DOHH2 (cell line): Measurements from ENCODE around the gene STPG4.

ENCODE experiments used
- H3F3A ChIP-seq: fragments of 200-600 bp; sonication (generic), shearing (Covaris generic); 2 replicates; pipeline ENCODE4 v1.6.0; 2016; ENCODE audit warnings: antibody characterized with exemption, mild to moderate bottlenecking; ENCODE audit not compliant: control insufficient read depth, insufficient read depth
- H3K27ac ChIP-seq: fragments of 200-600 bp; sonication (generic); 2 replicates; pipeline ENCODE4 v1.5.1; 2014; ENCODE audit warnings: low read depth, mild to moderate bottlenecking, low read length, moderate library complexity
- H3K27me3 ChIP-seq: fragments of 200-600 bp; sonication (generic); 2 replicates; pipeline ENCODE4 v1.6.1; 2014; ENCODE audit warnings: mild to moderate bottlenecking, low read length, mixed read lengths; ENCODE audit not compliant: control insufficient read depth
- H3K36me3 ChIP-seq: fragments of 200-600 bp; sonication (generic); 2 replicates; pipeline ENCODE4 v1.6.1; 2014; ENCODE audit warnings: mild to moderate bottlenecking, low read length, moderate library complexity, mixed read lengths; ENCODE audit not compliant: control insufficient read depth
- H3K4me1 ChIP-seq: fragments of 200-600 bp; sonication (generic); 2 replicates; pipeline ENCODE4 v1.6.1; 2014; ENCODE audit warnings: mild to moderate bottlenecking, low read length, mixed read lengths; ENCODE audit not compliant: control insufficient read depth
- H3K4me2 ChIP-seq: fragments of 200-600 bp; sonication (generic); 2 replicates; pipeline ENCODE4 v1.6.0; 2014; ENCODE audit warnings: mild to moderate bottlenecking, low read length, moderate library complexity
- H3K4me3 ChIP-seq: fragments of 200-600 bp; sonication (generic); 2 replicates; pipeline ENCODE4 v1.5.1; 2014; ENCODE audit warnings: mild to moderate bottlenecking, low read length, mixed read lengths
- H3K79me2 ChIP-seq: fragments of 200-600 bp; sonication (generic); 2 replicates; pipeline ENCODE4 v1.6.1; 2014; ENCODE audit warnings: mild to moderate bottlenecking, low read length, mixed read lengths; ENCODE audit not compliant: control insufficient read depth
- H3K9me2 ChIP-seq: fragments of 200-600 bp; sonication (generic); replicated peaks from 2 replicates; pipeline ENCODE4 v1.6.1; 2014; ENCODE audit warnings: mild to moderate bottlenecking, low read length, mixed read lengths; ENCODE audit not compliant: control insufficient read depth
- H3K9me3 ChIP-seq: fragments of 200-600 bp; sonication (generic); 2 replicates; pipeline ENCODE4 v1.6.1; 2014; ENCODE audit warnings: antibody characterized with exemption, low read length, mixed read lengths; ENCODE audit not compliant: control insufficient read depth, insufficient read depth
- H4K20me1 ChIP-seq: fragments of 200-600 bp; sonication (generic); 2 replicates; pipeline ENCODE4 v1.6.0; 2014; ENCODE audit warnings: low read depth, mild to moderate bottlenecking, antibody characterized with exemption, low read length, moderate library complexity; ENCODE audit not compliant: control insufficient read depth, insufficient read depth
- CTCF ChIP-seq: fragments of 200-600 bp; sonication (generic); IDR thresholded peaks from one replicate; pipeline ENCODE4 v1.5.1; 2014; ENCODE audit warnings: antibody characterized with exemption, mild to moderate bottlenecking, low read depth, low read length; ENCODE audit not compliant: poor library complexity, severe bottlenecking
- EZH2phosphoT487 ChIP-seq: fragments of 200-600 bp; sonication (generic); IDR thresholded peaks from 2 replicates; pipeline ENCODE4 v1.6.1; 2017; ENCODE audit warnings: borderline replicate concordance, mild to moderate bottlenecking, antibody characterized with exemption, low read length, moderate library complexity, mixed read lengths

STPG4 gene

GRCh38 chr2:47037678-47038077 lies 117.4 kb downstream of the STPG4 start:
- no peaks in the 10 kb centered on the region for H3K9me3 ChIP-seq
- no peak overlapping the region for H3K27ac ChIP-seq
- H3K4me1 ChIP-seq: no peaks in the 10 kb centered on the region
- no peak overlapping the region for H3K4me3 ChIP-seq
- H3K9me2 ChIP-seq: no peaks in the 10 kb centered on the region
- no peaks in the 10 kb centered on the region for H3K79me2 ChIP-seq
- no peaks in the 10 kb centered on the region for H3F3A ChIP-seq
- no peaks in the 10 kb centered on the region for H4K20me1 ChIP-seq
- H3K27me3 ChIP-seq: no peaks in the 10 kb centered on the region
- H3K4me2 ChIP-seq: no peak overlapping the region
- TF ChIP-seq CTCF: no peak
- TF ChIP-seq EZH2phosphoT487: no peak
- peaks cover 44% of the 10 kb centered on the region for H3K36me3 ChIP-seq
